Smooth muscle cell (in vitro differentiated cells): ENCODE measurements around the gene FAM193B. TPM values are rescaled to one million over a fixed set of nuclear protein-coding genes. Genes with fewer than 3 reads are reported as not detected.

ENCODE experiments used
- DNase-seq: peaks from one replicate; lab custom pipeline; 2025; ENCODE audit not compliant: unreplicated experiment; lab: John Stamatoyannopoulos, UW
- H2AFZ ChIP-seq: fragments of 200-600 bp; sonication (generic); 2 replicates; pipeline ENCODE4 v1.6.0; 2016; ENCODE audit warnings: antibody characterized with exemption, low read depth, mild to moderate bottlenecking
- H3F3A ChIP-seq: fragments of 200-600 bp; sonication (generic); 2 replicates; pipeline ENCODE4 v1.6.0; 2017; ENCODE audit warnings: antibody characterized with exemption, low read depth
- H3K27ac ChIP-seq: fragments of 200-600 bp; sonication (generic); 2 replicates; pipeline ENCODE4 v1.5.1; 2016; ENCODE audit warnings: low read depth, mild to moderate bottlenecking
- H3K27me3 ChIP-seq: fragments of 200-600 bp; sonication (generic); 2 replicates; pipeline ENCODE4 v1.6.1; 2016; ENCODE audit warnings: low read depth, mild to moderate bottlenecking
- H3K36me3 ChIP-seq: fragments of 200-600 bp; sonication (generic); 2 replicates; pipeline ENCODE4 v1.5.1; 2016; ENCODE audit warnings: low read depth
- H3K4me1 ChIP-seq: fragments of 200-600 bp; sonication (generic); 2 replicates; pipeline ENCODE4 v1.5.1; 2016; ENCODE audit warnings: low read depth
- H3K4me2 ChIP-seq: fragments of 200-600 bp; sonication (generic); 2 replicates; pipeline ENCODE4 v1.6.0; 2016; ENCODE audit warnings: mild to moderate bottlenecking
- H3K4me3 ChIP-seq: fragments of 200-600 bp; sonication (generic); 2 replicates; pipeline ENCODE4 v1.5.1; 2016; ENCODE audit warnings: mild to moderate bottlenecking
- H3K79me2 ChIP-seq: fragments of 200-600 bp; sonication (generic); 2 replicates; pipeline ENCODE4 v1.6.0; 2016; ENCODE audit warnings: low read depth, mild to moderate bottlenecking
- H3K9ac ChIP-seq: fragments of 200-600 bp; sonication (generic); 2 replicates; pipeline ENCODE4 v1.6.0; 2016; ENCODE audit warnings: low read depth
- H3K9me3 ChIP-seq: fragments of 200-600 bp; sonication (generic); replicated peaks from 2 replicates; pipeline ENCODE4 v1.5.1; 2016; ENCODE audit warnings: low read depth
- H4K20me1 ChIP-seq: fragments of 200-600 bp; sonication (generic); 2 replicates; pipeline ENCODE4 v1.6.0; 2016; ENCODE audit warnings: low read depth
- CTCF ChIP-seq: fragments of 200-600 bp; sonication (generic); IDR thresholded peaks from 2 replicates; pipeline ENCODE4 v1.5.1; 2017; ENCODE audit warnings: borderline replicate concordance, mild to moderate bottlenecking, antibody characterized with exemption; ENCODE audit not compliant: insufficient read depth, poor library complexity, severe bottlenecking
- WGBS: methylation state at CpG from one replicate; pipeline ENCODE4 v1.1.7; 2016; ENCODE audit warnings: low lambda C conversion rate; 5-methylcytosine and 5-hydroxymethylcytosine counted together
- polyA plus RNA-seq: library from polyadenylated mRNA; unstranded; fragments of >200 nt; fragmentation: Nextera tagmentation; extraction: Ambion mirVana; gene quantifications from 2 replicates; pipeline ENCODE4 v1.2.1, GENCODE V29; 2016
- total RNA-seq: library from RNA; depleted of rRNA; stranded (reverse); fragments of >200 nt; gene quantifications from 2 replicates; pipeline ENCODE4 v1.2.3, GENCODE V29; 2014

FAM193B gene
- total and polyA plus RNA-seq, 2 experiments from 2014 or later, result 28.3 to 42.8 TPM

GRCh38 chr5:177547736-177548135 is 6.6 kb downstream of the FAM193B start:
- H3K27ac ChIP-seq, result peak overlapping the region; percentile 10
- no peak overlapping the region for H3K4me2 ChIP-seq
- no peak overlapping the region for H3K9ac ChIP-seq
- DNase-seq, result no peak
- no peak overlapping the region for H2AFZ ChIP-seq
- 76% methylated on average over 3 of the region's 3 CpGs for WGBS
- H4K20me1 ChIP-seq, result peaks cover 96% of the 10 kb centered on the region
- no peak for TF ChIP-seq CTCF
- no peaks in the 10 kb centered on the region for H3K9me3 ChIP-seq
- no peaks in the 10 kb centered on the region for H3K36me3 ChIP-seq
- peaks cover 27% of the 10 kb centered on the region for H3K4me1 ChIP-seq
- H3K4me3 ChIP-seq, result no peak overlapping the region
- H3K79me2 ChIP-seq, result peaks cover 78% of the 10 kb centered on the region
- no peaks in the 10 kb centered on the region for H3K27me3 ChIP-seq
- peaks cover 20% of the 10 kb centered on the region for H3F3A ChIP-seq

GRCh38 chr5:177546258-177546741 is 8.1 kb downstream of the FAM193B start:
- Histone ChIP-seq H3K9me3 (no peaks in the 10 kb centered on the region), H3K9ac (peak overlapping the region; percentile 16), H3K4me3 (no peak overlapping the region), H3K4me2 (peak overlapping the region; percentile 32), H4K20me1 (peaks cover 96% of the 10 kb centered on the region), H3K27me3 (no peaks in the 10 kb centered on the region), H3K27ac (peak overlapping the region; percentile 84), H2AFZ (no peak overlapping the region), H3F3A (peaks cover 20% of the 10 kb centered on the region), H3K36me3 (no peaks in the 10 kb centered on the region), H3K79me2 (peaks cover 76% of the 10 kb centered on the region), H3K4me1 (peaks cover 26% of the 10 kb centered on the region)
- WGBS, result 8% methylated on average over 1 of the region's 1 CpG
- TF ChIP-seq CTCF, result no peak
- DNase-seq, result no peak

DNA sequence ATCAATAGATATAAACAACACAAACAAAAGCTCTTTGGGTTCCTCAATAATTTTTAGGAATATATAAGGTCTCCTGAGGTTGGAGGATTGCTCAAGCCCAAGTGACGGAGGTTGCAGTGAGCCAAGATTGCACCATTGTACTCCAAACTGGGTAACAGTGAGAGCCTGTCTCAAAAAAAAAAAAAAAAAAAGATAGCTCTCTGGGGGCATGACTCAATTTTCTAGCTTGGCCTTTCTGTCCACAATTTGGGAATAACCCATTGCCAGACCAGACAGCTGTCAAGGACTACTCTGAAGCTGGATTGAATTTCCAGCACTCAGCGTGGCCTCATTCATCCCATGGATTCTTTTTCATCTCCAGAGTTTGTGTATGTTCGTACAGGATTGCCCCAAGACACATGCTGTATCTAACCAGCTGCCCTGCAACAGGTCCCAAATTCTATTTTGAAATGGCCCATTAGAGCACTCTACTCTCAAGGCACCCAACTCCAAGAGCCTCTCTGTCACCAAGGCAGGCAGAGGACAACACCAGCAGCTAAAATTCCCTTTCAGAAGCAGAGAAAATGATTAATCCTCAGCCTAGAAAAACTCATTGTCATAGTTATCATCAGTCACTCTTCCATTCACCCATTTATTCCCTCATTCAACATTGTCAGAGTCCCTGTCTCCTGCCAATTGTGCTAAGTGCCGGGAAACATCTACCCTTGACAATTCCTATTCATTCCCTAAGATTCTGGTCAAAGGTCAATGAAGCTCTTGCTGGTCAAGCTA is 8.7 kb downstream of the FAM193B start:
- Histone ChIP-seq H3K4me1 (peaks cover 26% of the 10 kb centered on the region), H3K27me3 (no peaks in the 10 kb centered on the region), H2AFZ (no peak overlapping the region), H3K9ac (peak overlapping the region; percentile 16), H3K9me3 (no peaks in the 10 kb centered on the region), H3K79me2 (peaks cover 76% of the 10 kb centered on the region), H4K20me1 (peaks cover 96% of the 10 kb centered on the region), H3F3A (peaks cover 20% of the 10 kb centered on the region), H3K36me3 (no peaks in the 10 kb centered on the region), H3K4me3 (no peak overlapping the region), H3K4me2 (peak overlapping the region; percentile 32), H3K27ac (peak overlapping the region; percentile 84)
- 35% methylated on average over 4 of the region's 4 CpGs for WGBS
- DNase-seq, result no peak
- no peak for TF ChIP-seq CTCF
